ENCODE measurements around the gene KCNF1. TPM values are rescaled to one million over a fixed set of nuclear protein-coding genes. Genes with fewer than 3 reads are reported as not detected.

Gene KCNF1
- total RNA-seq, 4 donors from 2014 or later = not detected

DNA sequence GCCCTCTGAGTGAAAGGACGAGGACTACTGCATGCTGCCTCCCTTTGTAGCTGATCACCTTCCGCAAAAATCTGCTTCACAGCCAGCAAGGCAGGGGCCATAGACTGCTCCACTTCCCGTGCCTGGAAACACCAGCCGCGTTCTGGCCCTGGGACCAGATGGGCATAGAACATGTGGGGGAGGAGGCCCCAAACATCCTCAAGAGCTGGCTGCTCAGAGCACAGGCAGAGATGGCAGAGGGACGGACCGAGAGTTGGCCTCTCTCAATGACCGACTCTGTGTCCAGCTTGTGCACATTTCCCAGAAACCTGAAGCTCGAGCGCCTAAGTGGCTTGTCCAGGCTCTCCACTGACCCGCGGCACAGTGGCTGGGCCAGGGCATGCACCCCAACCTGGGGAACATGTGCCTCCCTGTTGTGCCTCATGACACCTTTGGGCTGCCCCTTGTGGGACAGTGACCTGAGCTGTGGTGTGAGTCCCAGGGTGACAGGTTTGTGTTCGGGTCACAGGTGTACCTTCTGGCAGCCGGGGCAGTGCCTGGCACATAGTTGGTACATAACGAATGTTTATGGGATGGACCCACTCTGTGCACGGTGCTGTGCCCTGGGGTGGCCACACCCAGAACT is 9.1 kb downstream of the KCNF1 start:
- no peak overlapping the region for H3K4me3 ChIP-seq (ENCODE audit: low read depth, poor library complexity, severe bottlenecking)
- intact Hi-C loops (cut with DNase I; ENCODE audit: low total_unique reads) = no loop called here
- DNase-seq (ENCODE audit: low spot score in 2 of 2) = no peak
- no peak for TF ChIP-seq POLR2A (IDR thresholded peaks at IDR 0.05)
- TF ChIP-seq, protein P1, sequence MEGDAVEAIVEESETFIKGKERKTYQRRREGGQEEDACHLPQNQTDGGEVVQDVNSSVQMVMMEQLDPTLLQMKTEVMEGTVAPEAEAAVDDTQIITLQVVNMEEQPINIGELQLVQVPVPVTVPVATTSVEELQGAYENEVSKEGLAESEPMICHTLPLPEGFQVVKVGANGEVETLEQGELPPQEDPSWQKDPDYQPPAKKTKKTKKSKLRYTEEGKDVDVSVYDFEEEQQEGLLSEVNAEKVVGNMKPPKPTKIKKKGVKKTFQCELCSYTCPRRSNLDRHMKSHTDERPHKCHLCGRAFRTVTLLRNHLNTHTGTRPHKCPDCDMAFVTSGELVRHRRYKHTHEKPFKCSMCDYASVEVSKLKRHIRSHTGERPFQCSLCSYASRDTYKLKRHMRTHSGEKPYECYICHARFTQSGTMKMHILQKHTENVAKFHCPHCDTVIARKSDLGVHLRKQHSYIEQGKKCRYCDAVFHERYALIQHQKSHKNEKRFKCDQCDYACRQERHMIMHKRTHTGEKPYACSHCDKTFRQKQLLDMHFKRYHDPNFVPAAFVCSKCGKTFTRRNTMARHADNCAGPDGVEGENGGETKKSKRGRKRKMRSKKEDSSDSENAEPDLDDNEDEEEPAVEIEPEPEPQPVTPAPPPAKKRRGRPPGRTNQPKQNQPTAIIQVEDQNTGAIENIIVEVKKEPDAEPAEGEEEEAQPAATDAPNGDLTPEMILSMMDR (IDR thresholded peaks at IDR 0.05) = no peak
- WGBS, 2 donors = 72 to 80% methylated on average over 16 of the region's 16 CpGs

DNA sequence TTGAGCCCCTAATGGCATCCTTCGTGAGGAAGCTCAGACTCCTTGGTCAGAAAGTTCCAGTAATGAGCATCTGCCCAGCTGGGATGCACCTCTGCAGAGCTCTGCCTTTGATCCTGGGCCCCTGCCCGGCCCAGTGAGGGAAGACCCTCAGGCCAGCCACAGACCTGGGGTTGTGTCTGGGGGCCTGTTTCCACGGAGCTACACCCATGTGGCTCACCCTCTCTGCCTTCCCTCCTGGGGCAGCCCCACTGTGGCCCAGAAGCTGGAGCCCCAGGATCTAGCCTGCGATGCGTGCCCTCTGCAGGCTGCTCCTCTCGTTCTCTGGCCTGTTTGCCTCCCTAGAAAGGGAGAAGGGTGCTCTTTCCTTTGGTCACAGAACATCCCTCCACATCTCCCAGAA is 9.8 kb downstream of the KCNF1 start:
- H3K4me3 ChIP-seq (ENCODE audit: low read depth, poor library complexity, severe bottlenecking) = no peak overlapping the region
- DNase-seq (ENCODE audit: low spot score in 2 of 2) = no peak
- intact Hi-C loops (cut with DNase I; ENCODE audit: low total_unique reads) = no loop called here
- TF ChIP-seq, protein P1 (IDR thresholded peaks at IDR 0.05) = no peak
- TF ChIP-seq POLR2A (IDR thresholded peaks at IDR 0.05) = no peak
- 67 to 75% methylated on average over 6 of the region's 6 CpGs for WGBS, 2 donors

DNA sequence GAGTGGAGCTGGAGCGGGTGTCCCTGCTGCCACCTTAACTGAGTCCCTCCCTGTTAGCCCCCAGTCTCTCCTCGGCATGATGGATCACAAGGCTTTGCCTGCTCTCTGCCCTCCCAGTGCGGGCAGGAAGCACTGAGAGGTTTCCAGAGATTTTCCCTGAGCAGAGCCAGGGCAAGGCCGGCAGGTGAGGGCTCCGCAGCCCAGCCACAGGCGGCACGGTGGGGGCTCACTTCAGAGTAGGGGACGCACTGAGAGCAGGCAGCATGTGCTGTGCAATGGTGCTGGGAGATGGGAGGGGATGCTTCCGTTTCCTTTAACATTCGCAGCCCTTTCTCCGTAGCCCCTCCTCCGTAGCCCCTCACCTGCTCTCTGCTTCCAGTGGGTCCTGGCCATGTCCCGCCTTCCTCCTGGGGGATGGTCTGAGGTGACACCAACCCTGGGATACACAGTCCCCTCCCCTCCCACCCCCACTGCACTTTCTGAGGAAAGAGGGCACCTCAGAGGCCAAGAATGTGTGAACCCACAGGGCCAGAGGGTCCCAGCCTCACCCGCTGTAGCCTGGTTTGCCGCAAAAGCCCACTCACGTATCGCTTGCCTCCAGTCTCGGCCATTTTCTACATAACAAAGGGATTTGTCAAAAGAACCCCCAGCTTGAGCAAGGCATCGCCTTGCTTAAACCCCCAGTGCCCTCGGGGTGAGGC is 10.7 kb downstream of the KCNF1 start:
- intact Hi-C loops (cut with DNase I; ENCODE audit: low total_unique reads) = no loop called here
- TF ChIP-seq, protein P1 (IDR thresholded peaks at IDR 0.05) = no peak
- no peak for TF ChIP-seq POLR2A (IDR thresholded peaks at IDR 0.05)
- H3K4me3 ChIP-seq (ENCODE audit: low read depth, poor library complexity, severe bottlenecking) = no peak overlapping the region
- no peak for DNase-seq (ENCODE audit: low spot score in 2 of 2)
- WGBS, 2 donors = 74 to 79% methylated on average over 17 to 20 of the region's 20 CpGs

DNA sequence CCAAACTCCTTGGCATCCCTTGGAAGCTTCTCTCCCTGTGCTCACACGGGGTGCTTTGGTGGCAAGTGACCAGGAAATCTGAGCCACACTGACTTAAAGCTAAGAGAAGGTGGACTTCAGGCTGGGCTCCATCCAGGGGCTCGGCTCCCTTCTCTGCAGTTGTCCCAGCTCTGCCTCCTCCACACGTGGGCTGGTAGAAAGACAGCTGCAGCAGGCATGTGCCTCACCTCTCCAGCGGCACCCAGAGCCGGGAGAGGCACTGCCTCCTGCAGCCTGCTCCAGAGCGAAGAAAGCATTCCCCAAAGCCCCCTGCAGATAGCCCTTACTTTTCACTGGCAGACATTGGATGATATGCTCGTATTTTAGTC is 11.3 kb downstream of the KCNF1 start:
- intact Hi-C loops (cut with DNase I; ENCODE audit: low total_unique reads) = no loop called here
- no peak for TF ChIP-seq POLR2A (IDR thresholded peaks at IDR 0.05)
- TF ChIP-seq, protein P1 (IDR thresholded peaks at IDR 0.05) = no peak
- no peak for DNase-seq (ENCODE audit: low spot score in 2 of 2)
- 78 to 81% methylated on average over 7 of the region's 7 CpGs for WGBS, 2 donors
- no peak overlapping the region for H3K4me3 ChIP-seq (ENCODE audit: low read depth, poor library complexity, severe bottlenecking)

DNA sequence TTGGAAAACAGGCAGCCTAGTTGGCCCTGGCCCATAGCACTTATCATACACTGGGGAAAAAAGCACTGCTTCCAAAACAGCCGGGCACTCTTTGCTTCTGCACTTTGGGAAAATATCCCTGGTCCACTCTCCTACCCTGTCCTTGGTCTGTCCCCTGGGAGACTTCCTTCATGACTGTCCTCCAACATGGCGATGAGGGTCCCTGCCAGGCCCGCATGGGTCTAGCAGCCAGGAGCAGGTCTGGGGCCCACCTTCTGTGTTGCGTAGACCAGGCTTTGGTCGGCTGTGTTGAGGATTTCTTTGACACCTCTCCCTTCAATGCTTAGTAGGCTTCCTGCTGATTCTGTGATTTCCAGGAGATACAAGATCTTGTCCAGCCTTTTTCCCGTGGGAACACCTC is 12.2 kb downstream of the KCNF1 start:
- H3K4me3 ChIP-seq (ENCODE audit: low read depth, poor library complexity, severe bottlenecking) = no peak overlapping the region
- intact Hi-C loops (cut with DNase I; ENCODE audit: low total_unique reads) = no loop called here
- WGBS, 2 donors = 87 to 89% methylated on average over 6 of the region's 6 CpGs
- DNase-seq (ENCODE audit: low spot score in 2 of 2) = no peak
- TF ChIP-seq, protein P1 (IDR thresholded peaks at IDR 0.05) = no peak
- no peak for TF ChIP-seq POLR2A (IDR thresholded peaks at IDR 0.05)
